Choroid plexus epithelial cell (primary cell): ENCODE data around the gene MYH11.

Experiments
- DNase-seq: peaks from one replicate; pipeline ENCODE4 v3.0.0-alpha.2; 2010; ENCODE audit warnings: low read depth
- H3K4me3 ChIP-seq: 2 replicates; pipeline ENCODE4 v1.5.1; 2011; ENCODE audit warnings: low read depth, mild to moderate bottlenecking, control low read depth, low read length, moderate library complexity
- TF ChIP-seq, protein P1 (sequence below): conservative IDR thresholded peaks from 2 replicates; pipeline ENCODE4 v1.5.1; 2011; ENCODE audit warnings: low read depth, mild to moderate bottlenecking, control low read depth, inconsistent platforms, low read length, moderate library complexity

Gene MYH11

DNA sequence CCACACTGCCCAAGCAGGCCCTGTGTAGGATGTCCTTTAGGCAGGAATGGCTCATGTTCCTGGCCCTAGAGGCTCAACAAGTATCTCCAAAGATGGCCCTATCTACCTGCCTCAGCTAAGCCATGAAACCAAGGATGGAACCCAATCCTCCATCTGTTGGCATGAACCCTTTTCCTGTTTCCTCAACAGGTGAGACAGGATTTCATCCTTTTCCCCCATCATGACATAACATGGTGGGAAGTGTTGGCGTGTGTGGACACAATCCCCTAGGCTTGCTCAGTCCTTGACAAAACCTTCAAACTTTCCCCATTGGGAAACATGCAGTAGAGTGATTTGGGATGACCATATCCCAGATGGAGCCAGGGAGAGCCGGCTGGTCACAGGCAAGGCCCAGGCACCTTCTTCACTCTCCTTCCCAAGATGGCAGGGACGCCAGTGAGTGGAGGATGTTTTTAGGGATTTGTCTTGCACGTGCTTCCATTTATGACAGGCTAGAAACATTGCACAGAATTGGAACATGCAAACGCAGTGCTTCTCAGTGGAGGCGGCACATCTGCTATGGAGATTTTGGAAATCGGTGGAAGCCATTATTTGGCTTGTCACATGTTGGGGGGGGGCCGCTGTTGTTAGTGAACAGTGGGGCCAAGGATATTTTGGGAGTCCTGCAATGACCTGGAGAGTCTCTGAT, 77.0 kb downstream of the MYH11 start:
- TF ChIP-seq, protein P1, sequence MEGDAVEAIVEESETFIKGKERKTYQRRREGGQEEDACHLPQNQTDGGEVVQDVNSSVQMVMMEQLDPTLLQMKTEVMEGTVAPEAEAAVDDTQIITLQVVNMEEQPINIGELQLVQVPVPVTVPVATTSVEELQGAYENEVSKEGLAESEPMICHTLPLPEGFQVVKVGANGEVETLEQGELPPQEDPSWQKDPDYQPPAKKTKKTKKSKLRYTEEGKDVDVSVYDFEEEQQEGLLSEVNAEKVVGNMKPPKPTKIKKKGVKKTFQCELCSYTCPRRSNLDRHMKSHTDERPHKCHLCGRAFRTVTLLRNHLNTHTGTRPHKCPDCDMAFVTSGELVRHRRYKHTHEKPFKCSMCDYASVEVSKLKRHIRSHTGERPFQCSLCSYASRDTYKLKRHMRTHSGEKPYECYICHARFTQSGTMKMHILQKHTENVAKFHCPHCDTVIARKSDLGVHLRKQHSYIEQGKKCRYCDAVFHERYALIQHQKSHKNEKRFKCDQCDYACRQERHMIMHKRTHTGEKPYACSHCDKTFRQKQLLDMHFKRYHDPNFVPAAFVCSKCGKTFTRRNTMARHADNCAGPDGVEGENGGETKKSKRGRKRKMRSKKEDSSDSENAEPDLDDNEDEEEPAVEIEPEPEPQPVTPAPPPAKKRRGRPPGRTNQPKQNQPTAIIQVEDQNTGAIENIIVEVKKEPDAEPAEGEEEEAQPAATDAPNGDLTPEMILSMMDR: no peak
- DNase-seq: no peak
- no peak overlapping the region for H3K4me3 ChIP-seq

GRCh38 chr16:15778999-15779614, 77.7 kb downstream of the MYH11 start:
- no peak overlapping the region for H3K4me3 ChIP-seq
- DNase-seq: no peak
- TF ChIP-seq, protein P1: no peak

GRCh38 chr16:15778204-15778743, 78.6 kb downstream of the MYH11 start:
- TF ChIP-seq, protein P1: no peak
- H3K4me3 ChIP-seq: no peak overlapping the region
- no peak for DNase-seq

- TF ChIP-seq, protein P1: peak; percentile 87
- DNase-seq: peak; percentile 86
- H3K4me3 ChIP-seq: no peak overlapping the region
Observed at GRCh38 chr16:15777533-15778203, 79.2 kb downstream of the MYH11 start.

GRCh38 chr16:15776572-15776971, 80.3 kb downstream of the MYH11 start:
- no peak for DNase-seq
- H3K4me3 ChIP-seq: no peak overlapping the region
- TF ChIP-seq, protein P1: no peak

DNA sequence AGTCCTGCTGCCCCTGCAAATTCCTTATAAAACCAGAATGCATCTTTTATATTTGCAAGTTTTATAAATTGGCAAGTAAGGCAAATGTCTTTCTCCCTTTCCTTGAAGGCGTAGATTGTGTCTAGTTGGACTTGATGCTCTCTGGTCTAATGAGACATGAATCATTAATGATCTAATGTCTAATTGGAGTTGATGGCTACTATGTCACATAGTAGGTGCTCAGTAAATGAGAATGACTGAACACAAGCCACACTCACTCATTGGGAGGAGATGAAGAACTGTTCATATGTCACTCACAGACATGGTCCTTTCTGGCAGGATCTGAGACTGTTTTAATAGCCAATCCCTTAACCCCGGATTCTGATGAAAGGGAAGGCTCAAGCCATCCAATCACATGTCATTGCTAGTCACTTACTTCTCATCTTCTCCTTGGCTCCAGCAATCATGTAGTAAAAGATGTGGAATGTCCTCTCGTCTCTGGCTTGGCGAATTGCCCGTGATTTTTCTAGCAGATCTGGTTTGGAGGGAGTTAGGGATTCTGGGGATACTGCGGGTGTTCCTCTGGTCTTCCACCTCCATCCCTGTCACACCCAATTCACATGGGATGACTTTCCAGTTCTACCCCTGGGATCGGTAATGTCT, 81.0 kb downstream of the MYH11 start:
- H3K4me3 ChIP-seq: no peak overlapping the region
- TF ChIP-seq, protein P1: no peak
- DNase-seq: peak; percentile 34
